ENCODE data around the gene SLC25A38.
"Not testable (repeated sequence)": the region's sequence is repeated elsewhere in the genome, so short reads cannot be mapped to it uniquely, and the experiment has no call there.

SLC25A38 gene, protein sequence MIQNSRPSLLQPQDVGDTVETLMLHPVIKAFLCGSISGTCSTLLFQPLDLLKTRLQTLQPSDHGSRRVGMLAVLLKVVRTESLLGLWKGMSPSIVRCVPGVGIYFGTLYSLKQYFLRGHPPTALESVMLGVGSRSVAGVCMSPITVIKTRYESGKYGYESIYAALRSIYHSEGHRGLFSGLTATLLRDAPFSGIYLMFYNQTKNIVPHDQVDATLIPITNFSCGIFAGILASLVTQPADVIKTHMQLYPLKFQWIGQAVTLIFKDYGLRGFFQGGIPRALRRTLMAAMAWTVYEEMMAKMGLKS

DNA sequence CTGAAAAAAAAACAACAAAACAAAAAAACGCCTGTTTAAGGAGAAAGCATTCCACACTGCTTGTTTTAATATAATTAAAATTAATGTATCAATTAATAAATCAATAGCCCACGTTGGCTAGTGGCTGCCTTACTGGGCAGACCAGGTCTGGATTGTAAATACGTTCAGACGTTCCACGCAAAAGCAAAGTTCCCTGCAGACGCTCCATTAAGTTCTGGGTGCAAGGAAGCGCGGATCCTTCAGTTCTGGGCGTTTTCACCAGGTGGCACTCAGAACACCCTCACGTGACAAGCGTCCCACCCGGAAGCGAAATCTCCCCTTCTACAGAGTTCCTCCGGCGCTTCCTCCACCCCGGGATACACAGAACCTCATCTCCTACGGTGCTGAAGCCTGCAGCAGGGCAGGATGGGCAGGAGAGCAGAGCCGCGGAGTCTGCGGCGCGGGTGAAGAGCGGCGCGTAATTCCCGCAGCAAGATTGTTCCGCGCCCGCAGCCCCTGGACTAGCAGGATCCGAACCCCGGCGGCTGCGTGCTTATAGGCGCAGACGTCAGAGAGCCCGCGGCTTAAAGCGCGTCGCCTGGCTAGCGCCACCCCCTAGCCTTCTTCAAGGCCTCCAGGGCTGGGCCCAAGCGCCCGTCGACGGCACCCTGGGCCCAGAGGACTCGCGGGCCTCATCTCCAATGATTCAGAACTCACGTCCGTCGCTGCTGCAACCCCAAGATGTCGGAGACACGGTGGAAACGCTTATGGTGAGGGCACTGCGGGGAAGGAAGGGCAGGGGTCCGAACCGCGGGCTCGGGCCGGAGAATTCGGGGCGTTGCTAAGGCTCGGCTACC is at the start of gene SLC25A38:
TSS of gene SLC25A38 (plus strand) at position 326 of the 836 bp plus-strand sequence. CDS start at position 681, 355 bp downstream.
- peak; percentile 85 for DNase-seq (ENCODE audit: low spot score)

GRCh38 chr3:39333607-39334006 is 49.6 kb upstream of the SLC25A38 start:
- no peak for DNase-seq (ENCODE audit: low spot score)

DNA sequence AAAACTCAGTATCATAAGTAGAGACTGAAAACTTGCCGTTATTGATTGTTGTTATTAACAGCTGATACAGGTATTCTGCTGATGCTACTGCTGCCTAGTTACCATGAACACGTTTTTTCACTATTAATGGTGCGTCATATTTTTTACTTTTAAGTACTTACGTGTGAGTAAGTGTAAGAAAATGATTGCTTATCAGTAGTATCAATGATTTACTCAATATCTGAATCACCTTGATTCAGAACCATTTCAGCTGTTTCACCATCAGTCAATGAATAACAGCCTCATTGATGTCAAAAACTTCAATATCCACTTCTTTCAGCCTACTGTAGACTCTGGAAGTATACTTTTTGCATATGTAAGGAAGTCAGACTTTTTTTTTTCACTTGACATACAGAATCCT is 49.0 kb upstream of the SLC25A38 start:
- DNase-seq (ENCODE audit: low spot score) = no peak

DNA sequence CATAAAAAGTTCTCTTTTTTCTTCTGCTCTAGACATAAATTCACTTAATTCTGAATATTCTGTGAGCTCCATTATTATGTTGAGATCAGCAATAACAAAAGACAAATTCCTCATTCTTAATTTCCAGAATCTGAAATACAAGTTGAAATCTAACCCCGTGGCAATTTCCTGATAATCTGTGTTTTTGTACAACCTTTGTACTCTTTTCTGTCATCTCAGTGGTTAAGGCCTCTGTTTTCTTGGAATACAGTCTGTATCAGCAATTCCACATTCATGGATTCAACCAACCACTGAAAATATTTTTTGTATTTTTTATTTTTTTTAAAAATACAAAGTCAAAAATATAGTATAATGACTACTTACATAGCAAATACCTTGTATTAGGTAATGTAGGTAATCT is 45.0 kb upstream of the SLC25A38 start:
- DNase-seq (ENCODE audit: low spot score) = no peak

- DNase-seq (ENCODE audit: low spot score) = no peak
These were observed 44.1 kb upstream of the SLC25A38 start for GRCh38 chr3:39339086-39339485.

DNA sequence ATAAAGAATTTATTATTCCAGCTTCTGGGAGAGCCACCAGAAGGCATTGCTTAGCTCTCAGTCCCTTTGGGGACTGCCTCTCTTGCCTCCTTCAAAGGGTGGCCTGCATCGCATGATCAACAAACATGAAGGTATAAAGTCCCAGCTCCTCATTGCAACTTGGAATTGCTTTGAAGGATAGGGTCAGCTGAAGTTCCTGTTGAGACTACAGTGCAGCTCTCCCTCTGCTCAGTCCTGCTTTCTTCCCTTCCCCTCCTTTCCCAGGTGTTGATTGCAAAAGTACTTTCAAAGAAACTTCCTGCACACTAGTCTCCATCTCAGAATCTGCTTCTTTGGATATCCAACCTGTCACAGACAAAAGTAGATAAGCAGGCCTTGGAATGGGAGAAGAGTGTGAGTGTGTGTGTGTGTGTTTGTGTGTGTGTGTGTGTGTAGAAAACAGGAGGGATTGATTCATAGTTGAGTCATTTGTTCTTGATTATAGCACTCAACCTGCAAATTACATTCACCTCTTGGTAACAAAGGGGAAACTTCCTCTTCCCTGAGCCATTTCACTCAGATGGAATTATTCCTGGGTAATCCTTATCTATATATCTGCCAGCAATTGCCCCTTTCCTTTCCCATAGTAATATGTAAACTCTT is 40.0 kb upstream of the SLC25A38 start:
- no peak for DNase-seq (ENCODE audit: low spot score)

DNA sequence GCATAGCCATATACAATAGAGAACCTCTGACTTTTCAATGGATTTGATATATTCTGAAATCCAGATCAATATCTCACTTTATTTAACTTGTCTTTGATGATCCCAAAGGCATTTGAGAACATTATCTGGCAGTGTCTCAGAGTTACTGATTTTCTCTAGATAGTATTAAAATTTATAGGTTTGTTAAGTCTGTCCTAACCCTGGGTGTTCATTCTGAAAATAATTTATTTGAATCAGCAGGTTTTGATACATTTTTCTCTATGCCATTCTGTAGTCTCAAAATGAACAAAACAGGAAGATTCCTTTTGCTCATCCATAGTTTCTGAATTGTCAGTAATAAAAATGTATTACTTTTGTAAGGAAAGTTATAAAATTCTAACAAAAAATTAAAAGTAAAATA is 39.4 kb upstream of the SLC25A38 start:
- no peak for DNase-seq (ENCODE audit: low spot score)

DNA sequence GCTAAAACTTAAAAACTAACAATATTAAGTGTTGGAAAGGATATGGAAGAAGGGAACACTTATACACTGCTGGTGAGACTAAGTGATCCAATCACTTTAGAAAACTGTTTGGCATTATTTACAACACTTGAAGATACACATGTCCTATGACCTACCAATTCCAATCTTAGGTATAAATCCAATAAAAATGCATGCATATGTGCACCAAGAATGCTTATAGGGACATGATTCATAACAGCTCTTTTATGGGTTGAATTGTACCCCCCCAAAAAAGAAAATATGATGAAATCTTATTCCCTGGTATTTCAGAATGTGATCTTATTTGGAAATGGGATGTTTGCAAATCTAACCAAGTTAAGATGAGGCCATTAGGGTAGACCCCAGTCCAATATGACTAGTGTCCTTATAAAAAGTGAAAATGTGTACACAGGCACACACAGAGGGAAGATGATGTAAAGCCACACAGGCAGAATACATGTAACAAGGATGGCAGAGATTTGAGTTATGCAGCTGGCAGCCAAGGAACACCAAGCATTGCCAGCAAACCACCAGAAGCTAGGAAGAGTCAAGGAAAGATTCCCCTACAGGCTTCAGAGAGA is 38.3 kb upstream of the SLC25A38 start:
- DNase-seq (ENCODE audit: low spot score) = no peak

- DNase-seq (ENCODE audit: low spot score) = no peak
These were observed 36.2 kb upstream of the SLC25A38 start for GRCh38 chr3:39346785-39347585.

DNA sequence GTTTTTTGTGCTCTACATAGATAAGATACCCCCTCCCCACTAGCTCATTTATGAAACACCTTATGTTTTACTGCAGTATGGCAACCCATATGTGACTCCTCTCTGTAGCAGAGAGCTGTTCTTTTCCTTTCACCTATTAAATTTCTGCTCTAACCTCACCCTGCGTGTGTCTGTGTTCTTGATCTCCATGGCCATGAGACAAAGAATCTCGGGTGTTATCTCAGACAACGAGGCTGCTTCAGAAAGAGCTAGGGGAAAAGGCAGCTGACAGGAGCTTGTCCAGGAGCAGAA is 35.6 kb upstream of the SLC25A38 start:
- no peak for DNase-seq (ENCODE audit: low spot score)

GRCh38 chr3:39349080-39349479 is 34.1 kb upstream of the SLC25A38 start:
- no peak for DNase-seq (ENCODE audit: low spot score)

DNA sequence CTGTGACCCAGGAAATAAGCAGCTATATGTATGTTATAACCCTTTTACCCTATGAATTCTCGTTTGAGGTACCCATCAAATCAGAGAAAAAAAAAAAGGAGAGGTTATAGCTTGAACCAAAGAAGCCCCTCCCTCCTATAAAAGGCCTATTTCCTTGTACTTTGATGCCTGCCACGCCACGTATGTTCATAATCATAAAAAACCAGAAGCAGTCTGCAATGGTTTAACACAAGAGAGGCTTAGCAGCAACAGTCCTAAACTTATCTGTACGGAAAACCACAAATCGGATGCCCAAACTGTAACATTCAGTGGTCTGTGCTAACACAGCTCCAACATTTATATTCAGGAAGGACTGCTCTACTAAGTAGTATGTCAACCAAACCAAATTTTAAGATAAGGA is 32.5 kb upstream of the SLC25A38 start:
- DNase-seq (ENCODE audit: low spot score) = no peak

DNA sequence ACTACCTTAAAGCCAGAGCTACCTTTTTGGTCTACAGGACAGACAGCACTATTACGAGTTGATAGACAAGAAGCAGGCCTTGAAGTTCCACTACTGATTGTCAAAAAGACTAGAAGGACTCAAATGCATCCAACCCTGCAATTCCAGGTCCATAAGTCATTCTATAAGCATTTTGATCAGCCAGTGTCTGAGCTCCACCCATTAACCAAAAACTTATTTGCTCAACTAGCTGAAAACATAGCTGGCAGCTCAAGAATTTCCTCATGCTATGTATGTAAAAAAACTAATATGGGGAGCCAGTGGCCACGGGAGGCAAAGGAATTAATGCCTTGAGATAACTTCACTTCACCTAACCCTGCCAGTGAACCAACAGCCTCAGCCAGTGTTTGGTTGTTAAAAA is 32.0 kb upstream of the SLC25A38 start:
- not testable (repeated sequence) for DNase-seq (ENCODE audit: low spot score)

DNA sequence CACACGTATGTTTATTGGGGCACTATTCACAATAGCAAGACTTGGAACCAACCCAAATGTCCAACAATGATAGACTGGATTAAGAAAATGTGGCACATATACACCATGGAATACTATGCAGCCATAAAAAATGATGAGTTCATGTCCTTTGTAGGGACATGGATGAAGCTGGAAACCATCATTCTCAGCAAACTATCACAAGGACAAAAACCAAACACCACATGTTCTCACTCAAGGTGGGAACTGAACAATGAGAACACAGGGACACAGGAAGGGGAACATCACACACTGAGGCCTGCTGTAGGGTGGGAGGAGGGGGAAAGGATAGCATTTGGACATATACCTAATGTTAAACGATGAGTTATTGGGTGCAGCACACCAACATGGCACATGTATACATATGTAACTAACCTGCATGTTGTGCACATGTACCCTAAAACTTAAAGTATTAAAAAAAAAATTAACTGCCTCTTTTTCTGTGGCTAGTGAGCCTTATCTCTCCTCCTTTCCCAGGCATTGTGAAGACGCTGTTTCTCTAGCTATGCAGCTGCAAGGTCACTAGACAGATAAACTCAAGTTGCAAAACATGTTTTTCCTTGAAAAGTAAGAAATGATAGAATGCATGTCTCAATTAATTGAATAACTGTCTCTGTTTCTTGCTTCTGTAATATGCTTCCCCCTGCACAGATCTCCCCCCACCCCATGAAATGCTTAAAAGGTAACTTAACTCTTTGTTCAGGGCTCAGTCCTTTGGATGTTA is 29.8 kb upstream of the SLC25A38 start:
- DNase-seq (ENCODE audit: low spot score) = not testable (repeated sequence)

DNA sequence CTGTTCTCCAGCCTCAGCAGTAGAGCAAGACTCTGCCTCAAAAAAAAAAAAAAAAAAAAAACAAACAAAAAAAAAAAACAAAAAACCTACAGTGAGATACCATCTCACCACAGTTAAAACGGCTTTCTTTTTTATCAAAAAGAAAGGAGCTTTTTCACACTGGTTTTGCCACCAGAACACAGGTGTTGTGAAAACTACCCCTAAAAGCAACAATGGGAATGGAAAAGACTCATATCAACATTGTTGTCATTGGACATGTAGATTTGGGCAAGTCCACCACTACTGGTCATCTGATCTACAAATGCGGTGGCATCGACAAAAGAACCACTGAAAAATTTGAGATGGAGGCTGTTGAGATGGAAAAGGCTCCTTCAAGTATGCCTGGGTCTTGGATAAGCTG is 24.8 kb upstream of the SLC25A38 start:
- no peak for DNase-seq (ENCODE audit: low spot score)

DNA sequence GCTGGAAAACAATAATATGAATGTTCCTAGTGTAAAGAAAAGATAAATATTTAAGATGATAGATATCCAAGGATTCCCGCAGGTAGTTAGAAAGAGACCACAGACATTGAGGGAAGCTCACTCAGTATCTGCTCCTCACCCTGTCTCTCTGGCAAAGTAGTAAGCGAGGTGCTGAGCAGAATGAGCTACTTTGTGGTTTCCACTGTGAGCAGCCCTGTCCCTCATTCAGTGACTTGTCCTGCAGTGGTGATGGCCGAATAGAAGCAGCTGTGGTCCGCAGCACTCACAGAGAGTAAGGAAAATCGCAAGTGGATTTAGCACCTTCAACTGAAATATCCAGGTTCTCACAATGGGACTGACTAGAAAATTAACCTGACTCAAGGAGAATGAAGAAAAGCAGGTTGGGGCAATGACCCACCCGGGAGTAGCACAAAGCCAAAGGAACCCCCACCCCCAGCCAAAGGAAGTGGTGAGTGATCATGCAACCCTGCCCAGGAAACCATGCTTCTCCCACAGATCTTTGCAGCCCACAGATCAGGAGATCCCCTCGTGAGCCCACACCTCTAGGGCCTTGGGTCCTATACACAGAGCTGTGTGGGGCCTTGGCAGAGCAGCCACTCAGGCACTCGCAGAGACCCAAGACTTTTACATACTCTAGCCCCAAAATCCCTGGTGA is 21.8 kb upstream of the SLC25A38 start:
- no peak for DNase-seq (ENCODE audit: low spot score)

- DNase-seq (ENCODE audit: low spot score) = no peak
These were observed 21.0 kb upstream of the SLC25A38 start for GRCh38 chr3:39362192-39362591.

DNA sequence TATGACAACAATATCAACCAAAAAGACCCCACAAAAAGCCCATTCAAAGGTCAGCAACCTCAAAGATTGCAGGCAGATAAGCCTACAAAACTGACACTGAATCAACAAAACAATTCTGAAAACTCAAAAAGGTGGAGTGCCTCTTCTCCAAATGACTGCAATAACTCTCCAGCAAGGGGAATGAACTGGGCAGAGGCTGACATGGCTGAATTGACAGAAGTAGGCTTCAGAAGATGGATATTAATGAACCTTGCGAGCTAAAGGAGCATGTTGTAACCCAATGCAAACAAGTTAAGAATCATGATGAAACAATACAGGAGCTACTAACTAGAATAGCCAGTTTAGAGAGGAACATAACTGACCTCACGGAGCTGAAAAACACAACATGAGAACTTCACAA is 20.4 kb upstream of the SLC25A38 start:
- no peak for DNase-seq (ENCODE audit: low spot score)

DNA sequence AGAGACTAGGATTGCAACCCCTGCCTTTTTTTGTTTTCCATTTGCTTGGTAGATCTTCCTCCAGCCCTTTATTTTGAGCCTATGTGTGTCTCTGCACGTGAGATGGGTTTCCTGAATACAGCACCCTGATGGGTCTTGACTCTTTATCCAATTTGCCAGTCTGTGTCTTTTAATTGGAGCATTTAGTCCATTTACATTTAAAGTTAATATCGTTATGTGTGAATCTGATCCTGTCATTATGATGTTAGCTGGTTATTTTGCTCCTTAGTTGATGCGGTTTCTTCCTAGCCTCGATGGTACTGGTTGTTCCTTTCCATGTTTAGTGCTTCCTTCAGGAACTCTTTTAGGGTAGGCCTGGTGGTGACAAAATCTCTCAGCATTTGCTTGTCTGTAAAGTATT is 12.7 kb upstream of the SLC25A38 start:
- DNase-seq (ENCODE audit: low spot score) = not testable (repeated sequence)

DNA sequence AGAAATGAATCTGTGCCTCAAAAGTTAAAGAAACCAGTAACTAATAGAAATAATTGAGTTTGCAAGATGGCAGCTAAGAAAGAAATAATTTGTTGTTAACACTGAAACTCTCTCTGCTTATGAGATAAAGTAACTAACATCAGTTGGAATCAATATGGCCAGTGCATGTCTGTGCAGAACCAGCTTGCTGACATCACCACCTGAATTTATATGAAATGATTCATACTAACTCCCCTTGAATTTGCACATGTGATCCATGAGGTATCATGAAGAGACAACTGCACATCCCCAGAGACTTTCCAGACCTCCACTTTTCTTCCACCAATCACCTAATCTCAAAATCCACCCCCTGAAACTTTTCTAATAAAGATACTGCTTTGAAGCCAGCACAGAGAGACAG is 10.3 kb upstream of the SLC25A38 start:
- no peak for DNase-seq (ENCODE audit: low spot score)
